22Rv1 (cell line): ENCODE measurements around the gene GPR176.

Experiments
- H3K27ac ChIP-seq: fragments of 450-650 bp; 2 replicates; pipeline ENCODE4 v1.5.1; 2017
- CTCF ChIP-seq: fragments of 450-650 bp; IDR thresholded peaks from 2 replicates; pipeline ENCODE4 v1.5.1; 2017; ENCODE audit warnings: mild to moderate bottlenecking
- ZFX ChIP-seq: fragments of 450-650 bp; IDR thresholded peaks from 2 replicates; pipeline ENCODE4 v1.6.1; 2017; ENCODE audit warnings: antibody characterized with exemption, borderline replicate concordance

Gene GPR176

GRCh38 chr15:39935241-39935640 is 15.2 kb upstream of the GPR176 start:
- TF ChIP-seq ZFX, result no peak
- TF ChIP-seq CTCF, result no peak
- no peak overlapping the region for H3K27ac ChIP-seq

- H3K27ac ChIP-seq, result peak overlapping the region; percentile 64
- TF ChIP-seq CTCF (no peak), ZFX (no peak)
Measured at GRCh38 chr15:39934397-39935071, 14.5 kb upstream of the GPR176 start.

- no peak overlapping the region for H3K27ac ChIP-seq
- TF ChIP-seq CTCF (no peak), ZFX (no peak)
Measured at GRCh38 chr15:39931615-39932014, 11.5 kb upstream of the GPR176 start.

GRCh38 chr15:39926526-39926925 is 6.5 kb upstream of the GPR176 start:
- TF ChIP-seq CTCF, result no peak
- TF ChIP-seq ZFX, result no peak
- H3K27ac ChIP-seq, result no peak overlapping the region

GRCh38 chr15:39925112-39925842 is 5.2 kb upstream of the GPR176 start:
- H3K27ac ChIP-seq, result no peak overlapping the region
- TF ChIP-seq ZFX (no peak), CTCF (no peak)

- H3K27ac ChIP-seq, result no peak overlapping the region
- no peak for TF ChIP-seq ZFX
- TF ChIP-seq CTCF, result no peak
Measured at GRCh38 chr15:39924437-39924836, 4.4 kb upstream of the GPR176 start.

- no peak for TF ChIP-seq CTCF
- no peak for TF ChIP-seq ZFX
- H3K27ac ChIP-seq, result no peak overlapping the region
Measured at GRCh38 chr15:39922462-39923092, 2.5 kb upstream of the GPR176 start.
